HEK293 (cell line): ENCODE measurements around the gene TTLL9.

Experiments
- BCL11A ChIP-seq: fragments of 450-650 bp; formaldehyde crosslinking; IDR thresholded peaks from 2 replicates; pipeline ENCODE4 v1.5.1; 2016; ENCODE audit warnings: low read depth, missing biosample characterization, missing genetic modification characterization
- GLI4 ChIP-seq: fragments of 450-650 bp; formaldehyde crosslinking; IDR thresholded peaks from 2 replicates; pipeline ENCODE4 v1.5.1; 2016; ENCODE audit warnings: missing biosample characterization, missing genetic modification characterization
- HOXA7 ChIP-seq: sonication (generic); formaldehyde crosslinking; IDR thresholded peaks from 2 replicates; pipeline ENCODE4 v1.8.1; 2022; ENCODE audit warnings: missing genetic modification reagents, borderline replicate concordance
- HOXD13 ChIP-seq: sonication (generic); formaldehyde crosslinking; IDR thresholded peaks from 2 replicates; pipeline ENCODE4 v1.8.0; 2022; ENCODE audit warnings: missing genetic modification reagents, borderline replicate concordance
- PRDM1 ChIP-seq: fragments of 450-650 bp; formaldehyde crosslinking; IDR thresholded peaks from 2 replicates; pipeline ENCODE4; 2016; ENCODE audit warnings: missing biosample characterization, missing genetic modification characterization
- SCRT1 ChIP-seq: fragments of 450-650 bp; formaldehyde crosslinking; IDR thresholded peaks from 2 replicates; pipeline ENCODE4 v1.5.1; 2016; ENCODE audit warnings: missing biosample characterization, missing genetic modification characterization, borderline replicate concordance
- SCRT2 ChIP-seq: fragments of 450-650 bp; formaldehyde crosslinking; IDR thresholded peaks from 2 replicates; pipeline ENCODE4 v1.5.1; 2016; ENCODE audit warnings: missing biosample characterization, missing genetic modification characterization
- SETDB1 ChIP-seq: IDR thresholded peaks from one replicate; pipeline ENCODE4 v1.6.1; 2017; ENCODE audit warnings: mild to moderate bottlenecking, low read length, moderate library complexity, mixed read lengths; ENCODE audit not compliant: insufficient read length
- SP2 ChIP-seq: fragments of 450-650 bp; formaldehyde crosslinking; IDR thresholded peaks from 2 replicates; pipeline ENCODE4 v1.5.1; 2016; ENCODE audit warnings: missing biosample characterization, missing genetic modification characterization
- SP3 ChIP-seq: fragments of 450-650 bp; formaldehyde crosslinking; IDR thresholded peaks from 2 replicates; pipeline ENCODE4 v1.5.1; 2016; ENCODE audit warnings: missing biosample characterization, missing genetic modification characterization
- TRIM28 ChIP-seq: IDR thresholded peaks from 2 replicates; pipeline ENCODE4 v1.6.1; 2011; ENCODE audit warnings: low read length, control low read depth, borderline replicate concordance
- WT1 ChIP-seq: fragments of 450-650 bp; formaldehyde crosslinking; IDR thresholded peaks from 2 replicates; pipeline ENCODE4 v1.5.1; 2016; ENCODE audit warnings: missing biosample characterization, missing genetic modification characterization
- ZBTB17 ChIP-seq: fragments of 450-650 bp; formaldehyde crosslinking; IDR thresholded peaks from 2 replicates; pipeline ENCODE4 v1.5.1; 2016; ENCODE audit warnings: missing biosample characterization, missing genetic modification characterization
- ZEB2 ChIP-seq: fragments of 450-650 bp; formaldehyde crosslinking; IDR thresholded peaks from 2 replicates; pipeline ENCODE4 v1.5.1; 2016; ENCODE audit warnings: missing biosample characterization, missing genetic modification characterization
- ZFP3 ChIP-seq: fragments of 450-650 bp; formaldehyde crosslinking; IDR thresholded peaks from 2 replicates; pipeline ENCODE4 v1.5.1; 2016; ENCODE audit warnings: low read depth, missing biosample characterization, missing genetic modification characterization
- ZFP41 ChIP-seq: fragments of 450-650 bp; formaldehyde crosslinking; IDR thresholded peaks from 2 replicates; pipeline ENCODE4 v1.5.1; 2016; ENCODE audit warnings: missing biosample characterization, missing genetic modification characterization, borderline replicate concordance
- ZFP69B ChIP-seq: fragments of 450-650 bp; formaldehyde crosslinking; IDR thresholded peaks from 2 replicates; pipeline ENCODE4 v1.5.1; 2016; ENCODE audit warnings: missing biosample characterization, missing genetic modification characterization
- ZIC2 ChIP-seq: fragments of 450-650 bp; formaldehyde crosslinking; IDR thresholded peaks from 2 replicates; pipeline ENCODE4 v1.5.1; 2016; ENCODE audit warnings: missing biosample characterization, missing genetic modification characterization
- ZNF112 ChIP-seq: fragments of 450-650 bp; formaldehyde crosslinking; IDR thresholded peaks from 2 replicates; pipeline ENCODE4 v1.5.0; 2017; ENCODE audit warnings: missing biosample characterization, missing genetic modification characterization
- ZNF132 ChIP-seq: fragments of 450-650 bp; formaldehyde crosslinking; IDR thresholded peaks from 2 replicates; pipeline ENCODE4 v1.5.1; 2017; ENCODE audit warnings: missing biosample characterization, missing genetic modification characterization, borderline replicate concordance
- ZNF140 ChIP-seq: fragments of 450-650 bp; formaldehyde crosslinking; IDR thresholded peaks from 2 replicates; pipeline ENCODE4 v1.5.1; 2016; ENCODE audit warnings: missing biosample characterization, missing genetic modification characterization
- ZNF223 ChIP-seq: fragments of 450-650 bp; formaldehyde crosslinking; IDR thresholded peaks from 2 replicates; pipeline ENCODE4 v1.5.1; 2016; ENCODE audit warnings: missing biosample characterization, missing genetic modification characterization
- ZNF266 ChIP-seq: fragments of 450-650 bp; formaldehyde crosslinking; IDR thresholded peaks from 2 replicates; pipeline ENCODE4 v1.5.1; 2016; ENCODE audit warnings: missing biosample characterization, missing genetic modification characterization, low read depth
- ZNF274 ChIP-seq, 2 experiments: fragments of 200-500 bp in 1 of 2; fragments of 450-650 bp in 1 of 2; sonication (Bioruptor generic) in 1 of 2; formaldehyde crosslinking in 1 of 2; IDR thresholded peaks; 2 replicates each; pipeline versions ENCODE4 v1.5.1 to v1.6.1; 2014 to 2016; ENCODE audit warnings: borderline replicate concordance in 1 of 2, inconsistent platforms in 1 of 2, low read length in 1 of 2, missing biosample characterization in 1 of 2, missing genetic modification characterization in 1 of 2
- ZNF292 ChIP-seq: fragments of 450-650 bp; formaldehyde crosslinking; IDR thresholded peaks from 2 replicates; pipeline ENCODE4 v1.5.1; 2016; ENCODE audit warnings: low read depth, missing biosample characterization, missing genetic modification characterization, borderline replicate concordance
- ZNF324 ChIP-seq: fragments of 450-650 bp; formaldehyde crosslinking; IDR thresholded peaks from 2 replicates; pipeline ENCODE4 v1.5.1; 2016; ENCODE audit warnings: missing biosample characterization, missing genetic modification characterization
- ZNF571 ChIP-seq: fragments of 450-650 bp; formaldehyde crosslinking; IDR thresholded peaks from 2 replicates; pipeline ENCODE4 v1.5.0; 2017; ENCODE audit warnings: missing biosample characterization, missing genetic modification characterization
- ZNF626 ChIP-seq: fragments of 450-650 bp; sonication (Bioruptor Pico); formaldehyde crosslinking; IDR thresholded peaks from 2 replicates; pipeline ENCODE4 v1.5.1; 2018; ENCODE audit warnings: missing biosample characterization, missing genetic modification characterization, inconsistent platforms
- ZNF677 ChIP-seq: fragments of 450-650 bp; IDR thresholded peaks from 2 replicates; pipeline ENCODE4 v1.5.0; 2018; ENCODE audit warnings: missing biosample characterization, mild to moderate bottlenecking, missing genetic modification characterization, moderate library complexity
- ZNF76 ChIP-seq: fragments of 450-650 bp; formaldehyde crosslinking; IDR thresholded peaks from 2 replicates; pipeline ENCODE4; 2016; ENCODE audit warnings: low read depth, missing biosample characterization, missing genetic modification characterization, borderline replicate concordance
- ZNF776 ChIP-seq: fragments of 450-650 bp; formaldehyde crosslinking; IDR thresholded peaks from 2 replicates; pipeline ENCODE4 v1.5.0; 2017; ENCODE audit warnings: missing biosample characterization, missing genetic modification characterization, borderline replicate concordance
- TF ChIP-seq, protein P1 (sequence below): fragments of 450-650 bp; formaldehyde crosslinking; IDR thresholded peaks from 2 replicates; pipeline ENCODE4 v1.5.1; 2016; ENCODE audit warnings: missing biosample characterization, missing genetic modification characterization
- TF ChIP-seq, protein P2 (sequence below): IDR thresholded peaks from 2 replicates; pipeline ENCODE4 v1.6.1; 2011; ENCODE audit warnings: mild to moderate bottlenecking, low read depth, low read length, borderline replicate concordance
- TF ChIP-seq, protein P3 (sequence below): fragments of 450-650 bp; formaldehyde crosslinking; IDR thresholded peaks from 2 replicates; pipeline ENCODE4 v1.5.1; 2016; ENCODE audit warnings: missing biosample characterization, missing genetic modification characterization
- TF ChIP-seq, protein P4 (sequence below): fragments of 450-650 bp; formaldehyde crosslinking; IDR thresholded peaks from 2 replicates; pipeline ENCODE4 v1.5.1; 2016; ENCODE audit warnings: missing biosample characterization, missing genetic modification characterization

Gene TTLL9

DNA sequence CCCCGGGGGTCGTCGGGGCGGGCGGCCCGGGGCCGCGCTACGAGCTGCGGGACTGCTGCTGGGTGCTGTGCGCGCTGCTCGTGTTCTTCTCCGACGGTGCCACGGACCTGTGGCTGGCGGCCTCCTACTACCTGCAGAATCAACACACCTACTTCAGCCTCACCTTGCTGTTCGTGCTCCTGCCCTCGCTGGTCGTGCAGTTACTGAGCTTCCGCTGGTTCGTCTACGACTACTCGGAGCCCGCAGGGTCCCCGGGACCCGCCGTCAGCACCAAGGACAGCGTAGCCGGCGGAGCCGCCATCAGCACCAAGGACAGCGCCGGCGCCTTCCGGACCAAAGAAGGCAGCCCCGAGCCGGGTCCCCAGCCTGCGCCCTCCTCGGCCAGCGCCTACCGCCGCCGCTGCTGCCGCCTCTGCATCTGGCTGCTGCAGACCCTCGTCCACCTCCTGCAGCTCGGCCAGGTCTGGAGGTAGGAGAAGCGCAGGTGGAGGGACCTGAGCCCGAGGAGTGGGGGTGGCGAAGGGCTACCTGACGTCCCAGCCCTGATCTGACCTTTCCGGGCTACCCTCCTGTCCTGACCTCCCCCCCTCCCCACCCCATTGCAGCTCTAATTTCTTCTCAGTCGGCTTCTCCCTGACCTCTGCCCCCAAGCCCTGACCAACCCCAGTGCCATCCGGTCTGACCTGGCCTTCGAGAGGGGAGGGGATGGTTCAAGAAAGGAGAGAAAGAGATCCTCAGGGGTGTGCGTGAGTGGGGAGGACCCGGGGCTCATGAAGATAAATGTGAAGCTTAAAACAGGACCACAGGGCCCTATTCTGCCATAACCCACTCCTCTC, 98.1 kb downstream of the TTLL9 start (continued):
- TF ChIP-seq SP2 (tag by site-specific recombination) (peak; percentile 11; the same call in 1 of the 2 replicates), SP3 (tag by site-specific recombination) (no peak), ZNF112 (tag by site-specific recombination) (no peak), ZFP69B (tag by site-specific recombination) (peak; percentile 67), ZIC2 (tag by site-specific recombination) (no peak), WT1 (0 out of 2 replicates have a peak, but pooled peaks have one; percentile 17), ZEB2 (tag by site-specific recombination) (peak; percentile 81), BCL11A (tag by site-specific recombination) (peak; percentile 45; the same call in 1 of the 2 replicates), ZBTB17 (tag by site-specific recombination) (peak; percentile 53), ZNF132 (no peak), ZNF677 (tag by site-specific recombination) (no peak), ZFP3 (tag by site-specific recombination) (no peak), TRIM28 (no peak), ZNF223 (tag by site-specific recombination) (peak; percentile 67; the same call in 1 of the 2 replicates), ZFP41 (tag by site-specific recombination) (no peak), ZNF274 (IDR thresholded peaks at IDR 0.05; ENCODE audit: low read length) (no peak), ZNF274 (tag by site-specific recombination; IDR thresholded peaks at IDR 0.05; ENCODE audit: borderline replicate concordance) (no peak), GLI4 (no peak), HOXA7 (CRISPR knock-in tag) (peak; percentile 97), ZNF324 (tag by site-specific recombination) (peak; percentile 74; the same call in 1 of the 2 replicates), SCRT1 (tag by site-specific recombination) (no peak), ZNF76 (tag by site-specific recombination) (0 out of 2 replicates have a peak, but pooled peaks have one; percentile 16), ZNF626 (tag by site-specific recombination) (no peak), ZNF776 (tag by site-specific recombination) (no peak), ZNF266 (no peak), HOXD13 (CRISPR knock-in tag) (peak; percentile 99), ZNF292 (tag by site-specific recombination) (no peak), ZNF140 (tag by site-specific recombination) (no peak), SCRT2 (tag by site-specific recombination) (peak; percentile 76), PRDM1 (no peak), ZNF571 (tag by site-specific recombination) (no peak), SETDB1 (no peak)
- TF ChIP-seq, protein P1, sequence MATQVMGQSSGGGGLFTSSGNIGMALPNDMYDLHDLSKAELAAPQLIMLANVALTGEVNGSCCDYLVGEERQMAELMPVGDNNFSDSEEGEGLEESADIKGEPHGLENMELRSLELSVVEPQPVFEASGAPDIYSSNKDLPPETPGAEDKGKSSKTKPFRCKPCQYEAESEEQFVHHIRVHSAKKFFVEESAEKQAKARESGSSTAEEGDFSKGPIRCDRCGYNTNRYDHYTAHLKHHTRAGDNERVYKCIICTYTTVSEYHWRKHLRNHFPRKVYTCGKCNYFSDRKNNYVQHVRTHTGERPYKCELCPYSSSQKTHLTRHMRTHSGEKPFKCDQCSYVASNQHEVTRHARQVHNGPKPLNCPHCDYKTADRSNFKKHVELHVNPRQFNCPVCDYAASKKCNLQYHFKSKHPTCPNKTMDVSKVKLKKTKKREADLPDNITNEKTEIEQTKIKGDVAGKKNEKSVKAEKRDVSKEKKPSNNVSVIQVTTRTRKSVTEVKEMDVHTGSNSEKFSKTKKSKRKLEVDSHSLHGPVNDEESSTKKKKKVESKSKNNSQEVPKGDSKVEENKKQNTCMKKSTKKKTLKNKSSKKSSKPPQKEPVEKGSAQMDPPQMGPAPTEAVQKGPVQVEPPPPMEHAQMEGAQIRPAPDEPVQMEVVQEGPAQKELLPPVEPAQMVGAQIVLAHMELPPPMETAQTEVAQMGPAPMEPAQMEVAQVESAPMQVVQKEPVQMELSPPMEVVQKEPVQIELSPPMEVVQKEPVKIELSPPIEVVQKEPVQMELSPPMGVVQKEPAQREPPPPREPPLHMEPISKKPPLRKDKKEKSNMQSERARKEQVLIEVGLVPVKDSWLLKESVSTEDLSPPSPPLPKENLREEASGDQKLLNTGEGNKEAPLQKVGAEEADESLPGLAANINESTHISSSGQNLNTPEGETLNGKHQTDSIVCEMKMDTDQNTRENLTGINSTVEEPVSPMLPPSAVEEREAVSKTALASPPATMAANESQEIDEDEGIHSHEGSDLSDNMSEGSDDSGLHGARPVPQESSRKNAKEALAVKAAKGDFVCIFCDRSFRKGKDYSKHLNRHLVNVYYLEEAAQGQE (tag by site-specific recombination), result peak; percentile 100
- TF ChIP-seq, protein P2, sequence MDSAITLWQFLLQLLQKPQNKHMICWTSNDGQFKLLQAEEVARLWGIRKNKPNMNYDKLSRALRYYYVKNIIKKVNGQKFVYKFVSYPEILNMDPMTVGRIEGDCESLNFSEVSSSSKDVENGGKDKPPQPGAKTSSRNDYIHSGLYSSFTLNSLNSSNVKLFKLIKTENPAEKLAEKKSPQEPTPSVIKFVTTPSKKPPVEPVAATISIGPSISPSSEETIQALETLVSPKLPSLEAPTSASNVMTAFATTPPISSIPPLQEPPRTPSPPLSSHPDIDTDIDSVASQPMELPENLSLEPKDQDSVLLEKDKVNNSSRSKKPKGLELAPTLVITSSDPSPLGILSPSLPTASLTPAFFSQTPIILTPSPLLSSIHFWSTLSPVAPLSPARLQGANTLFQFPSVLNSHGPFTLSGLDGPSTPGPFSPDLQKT, result no peak; the same call in 1 of the 2 replicates
- TF ChIP-seq, protein P3, sequence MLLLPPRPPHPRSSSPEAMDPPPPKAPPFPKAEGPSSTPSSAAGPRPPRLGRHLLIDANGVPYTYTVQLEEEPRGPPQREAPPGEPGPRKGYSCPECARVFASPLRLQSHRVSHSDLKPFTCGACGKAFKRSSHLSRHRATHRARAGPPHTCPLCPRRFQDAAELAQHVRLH, result no peak
- TF ChIP-seq, protein P4, sequence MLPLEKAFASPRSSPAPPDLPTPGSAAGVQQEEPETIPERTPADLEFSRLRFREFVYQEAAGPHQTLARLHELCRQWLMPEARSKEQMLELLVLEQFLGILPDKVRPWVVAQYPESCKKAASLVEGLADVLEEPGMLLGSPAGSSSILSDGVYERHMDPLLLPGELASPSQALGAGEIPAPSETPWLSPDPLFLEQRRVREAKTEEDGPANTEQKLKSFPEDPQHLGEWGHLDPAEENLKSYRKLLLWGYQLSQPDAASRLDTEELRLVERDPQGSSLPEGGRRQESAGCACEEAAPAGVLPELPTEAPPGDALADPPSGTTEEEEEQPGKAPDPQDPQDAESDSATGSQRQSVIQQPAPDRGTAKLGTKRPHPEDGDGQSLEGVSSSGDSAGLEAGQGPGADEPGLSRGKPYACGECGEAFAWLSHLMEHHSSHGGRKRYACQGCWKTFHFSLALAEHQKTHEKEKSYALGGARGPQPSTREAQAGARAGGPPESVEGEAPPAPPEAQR (tag by site-specific recombination), result no peak
